COLO829 (cell line): Measurements from ENCODE around the gene PCDH1.
A peak's percentile ranks its signal among the peaks of the same experiment; 100 is the strongest.

Experiments
- DNase-seq: peaks from one replicate; pipeline ENCODE4 v3.0.0; 2012; ENCODE audit warnings: low spot score

Gene PCDH1

GRCh38 chr5:141878186-141878710 lies at the start of gene PCDH1:
TSS of gene PCDH1 (minus strand) at chr5:141878410. CDS start at chr5:141878262, 148 bp downstream.
- DNase-seq: no peak

GRCh38 chr5:141926434-141926833 lies 48.2 kb upstream of the PCDH1 start:
- DNase-seq: no peak

- peak; percentile 88 for DNase-seq
Observed at GRCh38 chr5:141923448-141924313, 45.5 kb upstream of the PCDH1 start, which contains the start of gene DELE1. TSS of gene DELE1 (plus strand) at chr5:141923871. CDS start at chr5:141923942, 71 bp downstream.

GRCh38 chr5:141922827-141923447 lies 44.7 kb upstream of the PCDH1 start:
- DNase-seq: peak; percentile 10

GRCh38 chr5:141920771-141921170 lies 42.6 kb upstream of the PCDH1 start:
- no peak for DNase-seq

GRCh38 chr5:141919218-141920119 lies 41.3 kb upstream of the PCDH1 start:
- no peak for DNase-seq

- DNase-seq: no peak
Observed at GRCh38 chr5:141917760-141918159, 39.5 kb upstream of the PCDH1 start.

GRCh38 chr5:141916522-141916921 lies 38.3 kb upstream of the PCDH1 start:
- no peak for DNase-seq

- DNase-seq: no peak
Observed at GRCh38 chr5:141915881-141916336, 37.7 kb upstream of the PCDH1 start.

GRCh38 chr5:141914797-141915196 lies 36.6 kb upstream of the PCDH1 start:
- DNase-seq: no peak

- DNase-seq: no peak
Observed at GRCh38 chr5:141914199-141914743, 36.1 kb upstream of the PCDH1 start.

- no peak for DNase-seq
Observed at GRCh38 chr5:141913560-141914198, 35.5 kb upstream of the PCDH1 start.

- no peak for DNase-seq
Observed at GRCh38 chr5:141910271-141910673, 32.1 kb upstream of the PCDH1 start.

GRCh38 chr5:141909212-141909611 lies 31.0 kb upstream of the PCDH1 start:
- DNase-seq: no peak

- DNase-seq: no peak
Observed at GRCh38 chr5:141908796-141909195, 30.6 kb upstream of the PCDH1 start.

GRCh38 chr5:141906972-141907371 lies 28.8 kb upstream of the PCDH1 start:
- no peak for DNase-seq

GRCh38 chr5:141906517-141906916 lies 28.3 kb upstream of the PCDH1 start:
- DNase-seq: no peak

GRCh38 chr5:141904551-141904950 lies 26.3 kb upstream of the PCDH1 start:
- no peak for DNase-seq

- no peak for DNase-seq
Observed at GRCh38 chr5:141903261-141903660, 25.1 kb upstream of the PCDH1 start.

GRCh38 chr5:141902015-141902814 lies 24.0 kb upstream of the PCDH1 start:
- DNase-seq: no peak
